ENCODE data around the gene DNMT3A.
"Not testable (repeated sequence)": the region's sequence is repeated elsewhere in the genome, so short reads cannot be mapped to it uniquely, and the experiment has no call there.

DNMT3A gene

DNA sequence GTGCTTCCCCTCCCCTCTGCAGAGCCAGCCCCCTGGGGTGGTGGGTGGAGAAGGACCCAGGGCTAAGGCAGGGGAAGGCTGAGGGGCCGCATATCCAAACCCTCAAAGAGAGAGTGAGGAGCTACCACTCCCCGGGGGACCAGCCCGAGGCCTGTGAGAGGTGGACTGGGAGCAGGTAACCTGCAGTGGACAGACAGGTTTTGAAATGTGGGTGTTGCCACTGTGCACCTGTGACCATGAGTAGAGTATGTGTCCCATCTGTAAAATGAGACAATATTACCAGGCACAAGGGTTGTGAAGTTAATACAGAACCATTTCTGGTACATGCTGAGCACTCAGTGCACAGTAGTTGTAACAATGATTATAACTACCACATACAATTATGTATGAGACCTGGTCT, 122.1 kb downstream of the DNMT3A start:
- CTCF ChIA-PET = interaction anchor here (0.8 to 2.8 kb wide), 4 partner anchors 9 to 244 kb away, joined by 3 to 19 read pairs (median 4); no protein-coding TSS in a partner anchor
- POLR2A ChIA-PET = no interaction called here
- DNase-seq (ENCODE audit: low read depth, low spot score) = no peak
- TF ChIP-seq, protein P1, sequence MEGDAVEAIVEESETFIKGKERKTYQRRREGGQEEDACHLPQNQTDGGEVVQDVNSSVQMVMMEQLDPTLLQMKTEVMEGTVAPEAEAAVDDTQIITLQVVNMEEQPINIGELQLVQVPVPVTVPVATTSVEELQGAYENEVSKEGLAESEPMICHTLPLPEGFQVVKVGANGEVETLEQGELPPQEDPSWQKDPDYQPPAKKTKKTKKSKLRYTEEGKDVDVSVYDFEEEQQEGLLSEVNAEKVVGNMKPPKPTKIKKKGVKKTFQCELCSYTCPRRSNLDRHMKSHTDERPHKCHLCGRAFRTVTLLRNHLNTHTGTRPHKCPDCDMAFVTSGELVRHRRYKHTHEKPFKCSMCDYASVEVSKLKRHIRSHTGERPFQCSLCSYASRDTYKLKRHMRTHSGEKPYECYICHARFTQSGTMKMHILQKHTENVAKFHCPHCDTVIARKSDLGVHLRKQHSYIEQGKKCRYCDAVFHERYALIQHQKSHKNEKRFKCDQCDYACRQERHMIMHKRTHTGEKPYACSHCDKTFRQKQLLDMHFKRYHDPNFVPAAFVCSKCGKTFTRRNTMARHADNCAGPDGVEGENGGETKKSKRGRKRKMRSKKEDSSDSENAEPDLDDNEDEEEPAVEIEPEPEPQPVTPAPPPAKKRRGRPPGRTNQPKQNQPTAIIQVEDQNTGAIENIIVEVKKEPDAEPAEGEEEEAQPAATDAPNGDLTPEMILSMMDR (IDR thresholded peaks at IDR 0.05; ENCODE audit: insufficient read depth, low read length, missing control alignments) = no peak
- no peak overlapping the region for H3K4me3 ChIP-seq (ENCODE audit: low read depth, low read length)

DNA sequence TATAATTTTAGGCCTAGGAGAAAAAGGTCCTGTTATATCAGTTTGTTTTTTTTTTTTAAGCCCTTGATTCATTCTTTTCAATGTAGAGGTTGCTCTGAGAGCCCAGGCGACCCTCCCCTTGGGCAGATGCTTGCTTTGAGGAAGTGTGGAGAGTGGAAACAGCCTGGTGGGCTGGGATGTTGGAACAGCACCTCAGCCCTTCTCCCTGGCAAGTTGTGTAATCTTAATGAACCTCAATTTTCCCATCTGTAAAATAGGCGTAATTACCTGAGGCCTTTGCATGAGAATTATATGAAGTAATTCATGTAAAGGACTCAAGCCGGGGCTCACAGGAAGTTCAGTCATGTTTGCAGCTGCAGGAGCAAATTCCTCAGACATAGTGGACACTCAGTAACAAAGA, 123.6 kb downstream of the DNMT3A start:
- H3K4me3 ChIP-seq (ENCODE audit: low read depth, low read length) = no peak overlapping the region
- POLR2A ChIA-PET = no interaction called here
- CTCF ChIA-PET = interaction anchor here (1.4 kb wide), 1 partner anchor 21 kb away, joined by 6 read pairs; no protein-coding TSS in a partner anchor
- no peak for DNase-seq (ENCODE audit: low read depth, low spot score)
- TF ChIP-seq, protein P1 (IDR thresholded peaks at IDR 0.05; ENCODE audit: insufficient read depth, low read length, missing control alignments) = no peak

DNA sequence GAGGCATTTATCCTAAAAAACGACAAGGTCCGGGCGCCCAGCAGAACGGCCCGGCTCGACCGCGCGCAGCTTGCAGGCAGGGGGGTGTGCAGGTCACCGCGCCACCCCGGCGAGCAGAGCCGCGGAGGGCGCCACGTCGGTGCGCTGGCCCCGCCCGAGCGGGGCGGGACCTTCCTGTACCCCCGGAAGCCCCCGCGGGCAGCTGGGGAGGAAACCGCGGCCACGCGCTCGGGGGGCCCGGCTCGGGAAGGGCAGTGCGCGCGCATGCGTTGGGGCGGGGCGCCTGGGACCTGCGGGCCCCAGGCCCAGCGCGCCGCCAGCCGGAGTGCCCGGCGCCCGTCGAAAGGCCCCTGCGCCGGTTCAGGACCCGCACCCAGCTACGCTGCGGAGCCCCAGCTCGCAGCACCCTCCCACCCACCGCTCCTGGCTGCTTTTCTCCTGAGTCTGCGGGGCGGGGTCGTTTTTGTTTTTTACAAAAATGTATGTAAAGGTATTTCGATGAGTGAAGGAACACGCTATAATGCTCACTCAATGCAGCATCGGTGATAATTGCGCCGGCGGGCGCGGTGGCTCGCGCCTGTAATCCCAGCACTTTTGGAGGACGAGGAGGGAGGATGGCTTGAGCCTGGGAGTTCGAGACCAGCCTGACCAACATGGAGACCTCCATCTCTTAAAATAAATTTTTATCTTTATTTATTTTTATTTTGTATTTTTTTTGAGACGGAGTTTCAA, 125.6 kb downstream of the DNMT3A start:
- ChIA-PET POLR2A (interaction anchor here (0.9 kb wide), 1 partner anchor 14 kb away, joined by 3 read pairs; no protein-coding TSS in a partner anchor), CTCF (interaction anchor here (0.6 to 1.5 kb wide), 2 partner anchors 13 to 485 kb away, joined by 3 to 5 read pairs; no protein-coding TSS in a partner anchor)
- DNase-seq (ENCODE audit: low read depth, low spot score) = no peak
- TF ChIP-seq, protein P1 (IDR thresholded peaks at IDR 0.05; ENCODE audit: insufficient read depth, low read length, missing control alignments) = no peak
- H3K4me3 ChIP-seq (ENCODE audit: low read depth, low read length) = peak overlapping the region; percentile 54

DNA sequence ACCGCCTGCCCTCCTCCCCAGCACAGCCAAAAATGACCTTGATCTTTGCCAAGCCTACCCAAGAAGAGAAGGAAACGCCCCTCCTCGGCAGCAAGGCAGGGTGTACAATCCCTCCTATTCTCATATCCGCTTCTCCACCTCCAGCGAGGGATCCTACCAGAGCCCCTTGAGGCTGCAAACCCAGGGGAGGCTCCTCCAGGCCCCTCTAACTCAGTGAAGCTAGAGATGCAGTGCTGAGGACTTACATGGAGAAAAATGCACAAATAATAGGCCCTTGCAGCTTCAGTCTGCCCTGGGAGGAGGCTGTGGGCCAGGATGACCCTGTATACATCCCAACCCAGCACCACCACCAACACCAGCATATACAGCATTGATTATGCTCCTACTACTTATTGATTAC, 126.5 kb downstream of the DNMT3A start:
- TF ChIP-seq, protein P1 (IDR thresholded peaks at IDR 0.05; ENCODE audit: insufficient read depth, low read length, missing control alignments) = no peak
- ChIA-PET POLR2A (interaction anchor here (0.9 kb wide), 1 partner anchor 15 kb away, joined by 3 read pairs; no protein-coding TSS in a partner anchor), CTCF (interaction anchor here (1.5 kb wide), 1 partner anchor 14 kb away, joined by 5 read pairs; no protein-coding TSS in a partner anchor)
- no peak for DNase-seq (ENCODE audit: low read depth, low spot score)
- H3K4me3 ChIP-seq (ENCODE audit: low read depth, low read length) = no peak overlapping the region

DNA sequence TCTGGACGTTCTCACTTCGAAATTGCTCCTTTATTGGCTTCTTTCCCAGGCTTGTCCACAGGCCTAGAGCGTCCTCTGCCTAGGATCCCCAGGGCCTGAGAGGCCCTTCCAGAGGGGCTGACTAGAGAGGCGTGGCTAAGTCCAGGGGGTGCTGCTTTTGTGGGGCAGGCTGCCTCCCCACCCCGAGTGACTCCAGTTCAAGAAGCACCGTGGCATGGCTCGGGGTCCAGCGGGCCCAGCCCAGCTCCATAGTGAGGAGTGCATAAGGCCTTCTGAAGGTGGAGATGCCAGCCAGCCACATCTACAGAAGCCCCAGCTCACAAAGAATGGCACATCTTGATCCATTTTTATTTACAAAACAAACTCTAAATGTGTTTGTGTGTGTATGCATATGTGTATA, 128.5 kb downstream of the DNMT3A start:
- POLR2A ChIA-PET = no interaction called here
- H3K4me3 ChIP-seq (ENCODE audit: low read depth, low read length) = no peak overlapping the region
- CTCF ChIA-PET = interaction anchor here (0.9 to 1.5 kb wide), 3 partner anchors 10 to 18 kb away, joined by 3 to 5 read pairs (median 3); no protein-coding TSS in a partner anchor
- TF ChIP-seq, protein P1 (IDR thresholded peaks at IDR 0.05; ENCODE audit: insufficient read depth, low read length, missing control alignments) = no peak
- no peak for DNase-seq (ENCODE audit: low read depth, low spot score)

DNA sequence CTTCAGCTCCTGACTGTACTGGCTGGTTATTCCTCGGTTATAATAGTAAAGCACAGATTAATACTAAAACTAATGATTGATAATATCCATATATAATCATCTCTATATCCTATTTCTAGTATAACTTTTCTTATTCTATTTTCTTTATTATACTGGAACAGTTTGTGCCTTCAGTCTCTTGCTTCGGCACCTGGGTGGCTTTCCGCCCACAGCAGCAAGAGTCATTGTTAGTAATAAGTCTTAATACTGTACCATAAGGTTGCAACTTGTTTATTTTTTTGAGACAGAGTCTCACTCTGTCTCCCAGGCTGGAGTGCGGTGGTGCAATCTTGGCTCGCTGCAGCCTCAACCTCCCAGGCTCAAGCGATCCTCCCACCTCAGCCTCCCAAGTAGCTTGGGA, 130.8 kb downstream of the DNMT3A start:
- CTCF ChIA-PET = interaction anchor here (1.3 kb wide), 1 partner anchor 17 kb away, joined by 3 read pairs; no protein-coding TSS in a partner anchor
- H3K4me3 ChIP-seq (ENCODE audit: low read depth, low read length); DNase-seq (ENCODE audit: low read depth, low spot score); POLR2A ChIA-PET: not testable (repeated sequence)
